Gastrocnemius medialis (tissue), 4 donors: Measurements from ENCODE around the gene LGALS12. TPM values are rescaled to one million over a fixed set of nuclear protein-coding genes. Genes with fewer than 3 reads are reported as not detected.

Experiments used
- ATAC-seq, 2 donors: fragments of 150-250 bp; one replicate each; pipeline ENCODE4 v1.9.1; 2016
- DNase-seq, 2 donors: peaks; one replicate each; pipeline ENCODE4 v3.0.0-alpha.2; 2019
- H3K27ac ChIP-seq, 4 donors: fragments of 200-600 bp; sonication (generic); 1 replicate in 1 of 4; 2 replicates in 3 of 4; pipeline ENCODE4 v1.5.1; 2016 to 2018; ENCODE audit warnings: mild to moderate bottlenecking in 2 of 4, moderate library complexity in 1 of 4
- H3K27me3 ChIP-seq, 3 donors: fragments of 200-600 bp; sonication (generic) in 2 of 3; 1 replicate in 1 of 3; 2 replicates in 2 of 3; pipeline versions ENCODE4 v1.5.1 to v1.6.0; 2016 to 2019; ENCODE audit warnings: mild to moderate bottlenecking in 1 of 3, moderate library complexity in 1 of 3
- H3K36me3 ChIP-seq, 2 donors: fragments of 200-600 bp; sonication (generic) in 1 of 2; one replicate each; pipeline ENCODE4 v1.5.1; 2017 to 2018
- H3K4me1 ChIP-seq, 2 donors: fragments of 200-600 bp; sonication (generic) in 1 of 2; one replicate each; pipeline ENCODE4 v1.5.1; 2016 to 2017; ENCODE audit warnings: mild to moderate bottlenecking in 2 of 2
- H3K4me3 ChIP-seq, 4 donors: fragments of 200-600 bp; sonication (generic) in 3 of 4; 1 replicate in 1 of 4; 2 replicates in 3 of 4; pipeline ENCODE4 v1.5.1; 2016 to 2019; ENCODE audit warnings: mild to moderate bottlenecking in 2 of 4
- H3K9me3 ChIP-seq, 3 donors: fragments of 200-600 bp; sonication (generic) in 2 of 3; 1 replicate in 1 of 3; 2 replicates in 2 of 3; pipeline ENCODE4 v1.5.1; 2016 to 2019
- CTCF ChIP-seq, 5 experiments: fragments of 450-650 bp in 3 of 5; fragments of 200-600 bp in 2 of 5; sonication (generic) in 2 of 5; IDR thresholded peaks in 4 of 5; conservative IDR thresholded peaks in 1 of 5; 1 replicate in 4 of 5; 2 replicates in 1 of 5; pipeline ENCODE4 v1.5.1; 2016 to 2019; ENCODE audit warnings: antibody characterized with exemption in 5 of 5, mild to moderate bottlenecking in 3 of 5, moderate library complexity in 3 of 5
- POLR2A ChIP-seq, 2 donors: fragments of 450-650 bp; IDR thresholded peaks; one replicate each; pipeline ENCODE4 v1.6.1; 2017; ENCODE audit warnings: antibody characterized with exemption in 2 of 2, mild to moderate bottlenecking in 2 of 2, moderate library complexity in 2 of 2
- in situ Hi-C, 4 donors: fragments of 200-750 bp; cut with MboI; loops; one replicate each; pipeline versions ENCODE4 v1.15.0 to v1.8.0; 2017; ENCODE audit warnings: low sequenced_read_pairs in 4 of 4
- intact Hi-C: fragments of 100-400 bp; cut with DNase I; formaldehyde crosslinking; loops from one replicate; pipeline ENCODE4 v1.15.1; 2023; ENCODE audit warnings: low total_unique reads
- total RNA-seq, 4 donors: library from RNA; depleted of rRNA; stranded (reverse); fragments of >200 nt; gene quantifications; one replicate each; pipeline versions ENCODE4 v1.1.0 to v1.2.3, GENCODE V29; 2016

LGALS12 gene
- total RNA-seq, 4 donors from 2014 or later, result 0.24 to 0.80 TPM; not detected in 2

DNA sequence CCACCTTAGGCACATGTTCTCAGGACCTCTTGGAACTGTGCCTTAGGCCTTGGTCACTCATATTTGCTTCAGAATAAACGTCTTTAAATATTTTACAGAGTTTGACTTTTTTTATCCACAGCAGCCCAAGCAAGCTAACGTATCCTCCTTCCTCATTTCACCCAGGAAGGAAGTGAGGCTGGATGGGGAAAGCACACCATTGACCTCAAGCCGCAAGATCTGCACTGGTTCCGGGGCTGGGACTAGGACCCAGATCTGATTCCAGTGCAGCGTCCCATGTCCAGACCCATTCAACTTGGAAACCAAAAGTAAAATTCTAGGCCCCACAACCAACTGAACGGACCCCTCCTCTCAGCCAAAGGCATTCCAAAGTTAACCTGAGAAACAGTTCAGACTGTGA, 2.4 kb upstream of the LGALS12 start:
- no peaks in the 10 kb centered on the region for H3K27me3 ChIP-seq
- H3K27ac ChIP-seq, result no peak overlapping the region
- in situ Hi-C loops, result no loop called here
- H3K4me3 ChIP-seq, result no peak overlapping the region
- no peaks in the 10 kb centered on the region for H3K36me3 ChIP-seq
- intact Hi-C loops, result no loop called here
- TF ChIP-seq CTCF (IDR thresholded peaks at IDR 0.05 in 4 of 5, conservative IDR thresholded peaks at IDR 0.05 in 1 of 5) (no peak), POLR2A (IDR thresholded peaks at IDR 0.05) (no peak)
- peaks cover 14 to 17% of the 10 kb centered on the region in 2 donors for H3K4me1 ChIP-seq
- ATAC-seq (no peak), DNase-seq (peak in 1 of 2 donors; percentile 17)
- H3K9me3 ChIP-seq, result peaks cover 0 to 4% (median 0%) of the 10 kb centered on the region in 3 donors

DNA sequence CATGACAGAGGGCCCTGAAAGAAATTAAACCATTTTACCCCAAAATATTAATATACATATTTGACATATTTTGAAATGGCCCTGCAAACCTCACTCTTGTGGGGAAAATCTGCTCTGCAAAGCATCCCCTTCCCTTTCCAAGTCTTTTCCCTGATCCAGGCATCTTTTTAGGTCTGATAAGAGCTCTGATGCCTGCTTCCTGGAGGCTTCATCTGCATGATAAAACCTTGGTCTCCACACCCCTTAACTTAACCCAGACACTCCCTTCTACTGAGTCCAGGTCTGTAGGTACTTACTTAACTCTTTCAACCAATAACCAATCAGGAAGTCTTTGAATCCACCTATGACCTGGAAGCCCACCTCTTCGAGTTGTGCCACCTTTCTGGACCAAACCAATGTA, 1.8 kb upstream of the LGALS12 start:
- no peaks in the 10 kb centered on the region for H3K36me3 ChIP-seq
- no peaks in the 10 kb centered on the region for H3K27me3 ChIP-seq
- DNase-seq (no peak), ATAC-seq (no peak)
- in situ Hi-C loops, result no loop called here
- H3K4me1 ChIP-seq, result peaks cover 14 to 17% of the 10 kb centered on the region in 2 donors
- H3K4me3 ChIP-seq, result no peak overlapping the region
- H3K27ac ChIP-seq, result no peak overlapping the region
- intact Hi-C loops, result no loop called here
- no peak for TF ChIP-seq CTCF (IDR thresholded peaks at IDR 0.05 in 4 of 5, conservative IDR thresholded peaks at IDR 0.05 in 1 of 5)
- no peak for TF ChIP-seq POLR2A (IDR thresholded peaks at IDR 0.05)
- peaks cover 0 to 4% (median 0%) of the 10 kb centered on the region in 3 donors for H3K9me3 ChIP-seq

- intact Hi-C loops, result no loop called here
- in situ Hi-C loops, result no loop called here
- no peaks in the 10 kb centered on the region for H3K36me3 ChIP-seq
- no peak overlapping the region for H3K27ac ChIP-seq
- TF ChIP-seq POLR2A (IDR thresholded peaks at IDR 0.05) (no peak), CTCF (IDR thresholded peaks at IDR 0.05 in 4 of 5, conservative IDR thresholded peaks at IDR 0.05 in 1 of 5) (no peak)
- H3K4me3 ChIP-seq, result no peak overlapping the region
- H3K27me3 ChIP-seq, result no peaks in the 10 kb centered on the region
- DNase-seq (peak in 1 of 2 donors; percentile 45), ATAC-seq (no peak)
- peaks cover 0 to 3% (median 0%) of the 10 kb centered on the region in 3 donors for H3K9me3 ChIP-seq
- peaks cover 18 to 21% of the 10 kb centered on the region in 2 donors for H3K4me1 ChIP-seq
Observed at GRCh38 chr11:63504933-63505586, 824 bp upstream of the LGALS12 start.

DNA sequence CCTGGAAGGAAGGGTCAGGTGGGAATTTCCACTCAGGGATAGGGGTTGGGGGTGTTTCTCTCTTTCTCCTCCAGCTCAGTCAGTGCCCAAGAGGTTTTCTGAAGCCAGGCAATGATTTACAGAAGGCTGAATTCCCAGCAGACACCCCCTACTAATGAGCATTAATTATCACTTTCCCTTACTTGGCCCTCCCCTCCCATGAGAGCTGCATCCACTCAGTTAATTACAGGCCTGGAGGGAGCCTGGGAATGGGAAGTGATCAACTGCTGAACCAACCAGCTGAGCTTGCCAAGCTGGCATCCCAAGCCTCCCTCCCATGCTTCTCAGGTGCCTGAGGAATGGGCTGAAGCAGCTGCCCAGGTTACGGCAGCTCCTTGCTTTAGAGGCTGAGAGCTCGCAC, 992 bp downstream of the LGALS12 start:
- ATAC-seq (no peak), DNase-seq (no peak)
- TF ChIP-seq CTCF (IDR thresholded peaks at IDR 0.05 in 4 of 5, conservative IDR thresholded peaks at IDR 0.05 in 1 of 5), result no peak
- TF ChIP-seq POLR2A (IDR thresholded peaks at IDR 0.05), result no peak
- in situ Hi-C loops (no loop called here), intact Hi-C loops (no loop called here)
- Histone ChIP-seq H3K27ac (no peak overlapping the region), H3K36me3 (no peaks in the 10 kb centered on the region), H3K9me3 (no peaks in the 10 kb centered on the region), H3K4me3 (no peak overlapping the region), H3K4me1 (peaks cover 31 to 39% of the 10 kb centered on the region in 2 donors), H3K27me3 (no peaks in the 10 kb centered on the region)

DNA sequence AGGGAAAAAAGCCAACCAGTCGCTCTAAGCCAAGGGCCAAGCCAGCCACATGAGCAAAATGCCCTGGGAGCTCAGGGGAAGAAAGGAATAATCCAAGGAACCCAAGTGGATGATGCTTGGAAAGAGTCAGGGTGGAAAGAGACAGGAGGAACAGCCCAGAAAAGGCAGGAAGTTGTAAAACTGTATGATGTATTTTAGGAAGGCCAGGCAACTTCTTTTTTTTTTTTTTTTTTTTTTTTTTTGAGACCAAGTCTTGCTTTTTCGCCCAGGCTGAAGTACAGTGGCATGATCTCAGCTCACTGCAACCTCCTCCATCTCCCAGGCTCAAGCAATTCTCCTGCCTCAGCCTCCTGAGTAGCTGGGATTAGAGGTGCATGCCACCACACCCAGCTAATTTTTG, 1.6 kb downstream of the LGALS12 start:
- ATAC-seq (no peak), DNase-seq (no peak)
- TF ChIP-seq POLR2A (IDR thresholded peaks at IDR 0.05), result no peak
- TF ChIP-seq CTCF (IDR thresholded peaks at IDR 0.05 in 4 of 5, conservative IDR thresholded peaks at IDR 0.05 in 1 of 5), result no peak
- H3K27ac ChIP-seq, result no peak overlapping the region
- no peaks in the 10 kb centered on the region for H3K27me3 ChIP-seq
- intact Hi-C loops, result no loop called here
- H3K4me1 ChIP-seq, result peaks cover 34 to 46% of the 10 kb centered on the region in 2 donors
- no peaks in the 10 kb centered on the region for H3K36me3 ChIP-seq
- in situ Hi-C loops, result no loop called here
- no peaks in the 10 kb centered on the region for H3K9me3 ChIP-seq
- H3K4me3 ChIP-seq, result no peak overlapping the region
